HG02623 (cell line): ENCODE data around the gene PCDHA8.
"Not testable (repeated sequence)": the region's sequence is repeated elsewhere in the genome, so short reads cannot be mapped to it uniquely, and the experiment has no call there.

Experiments used
- ATAC-seq: cut with Tn5 transposase; IDR thresholded peaks from one replicate; pipeline ENCODE4 v1.9.1; 2021; ENCODE audit warnings: moderate library complexity; ENCODE audit not compliant: unreplicated experiment

The PCDHA8 gene

GRCh38 chr5:140827704-140828361 is 13.2 kb upstream of the PCDHA8 start, which contains the start of gene PCDHA6:
PCDHA6 (plus strand) TSS chr5:140827960; CDS start chr5:140828092, 132 bp downstream.
- ATAC-seq = no peak

- ATAC-seq = no peak
These were observed 12.6 kb upstream of the PCDHA8 start for GRCh38 chr5:140828362-140828737.

GRCh38 chr5:140829511-140830501 is 11.2 kb upstream of the PCDHA8 start:
- ATAC-seq = not testable (repeated sequence)

GRCh38 chr5:140833993-140834392 is 7.0 kb upstream of the PCDHA8 start, which contains the start of gene PCDHA7:
PCDHA7 (plus strand) TSS chr5:140834269; CDS start chr5:140834384, 115 bp downstream.
- ATAC-seq = no peak

- not testable (repeated sequence) for ATAC-seq
These were observed 6.5 kb upstream of the PCDHA8 start for GRCh38 chr5:140834439-140835008.

- no peak for ATAC-seq
These were observed 5.1 kb upstream of the PCDHA8 start for GRCh38 chr5:140835622-140836510.

- ATAC-seq = no peak
These were observed 2.1 kb downstream of the PCDHA8 start for GRCh38 chr5:140842798-140843733.

GRCh38 chr5:140848139-140849102 is 7.4 kb downstream of the PCDHA8 start, which contains the start of gene PCDHA9:
PCDHA9 (plus strand) TSS chr5:140848382; CDS start chr5:140848496, 114 bp downstream.
- not testable (repeated sequence) for ATAC-seq

GRCh38 chr5:140849831-140850634 is 9.0 kb downstream of the PCDHA8 start:
- ATAC-seq = not testable (repeated sequence)

GRCh38 chr5:140855772-140856674 is 15.0 kb downstream of the PCDHA8 start, which contains the start of gene PCDHA10:
PCDHA10 (plus strand) TSS chr5:140855897; CDS start chr5:140856049, 152 bp downstream.
- ATAC-seq = no peak

GRCh38 chr5:140857177-140857986 is 16.4 kb downstream of the PCDHA8 start:
- no peak for ATAC-seq

- no peak for ATAC-seq
These were observed 16.9 kb downstream of the PCDHA8 start for GRCh38 chr5:140857987-140858240.

GRCh38 chr5:140862441-140863295 is 21.7 kb downstream of the PCDHA8 start:
- no peak for ATAC-seq

GRCh38 chr5:140868721-140869554 is 28.0 kb downstream of the PCDHA8 start, which contains the start of gene PCDHA11:
PCDHA11 (plus strand) TSS chr5:140868957; CDS start chr5:140869104, 147 bp downstream.
- no peak for ATAC-seq
